ENCODE measurements around the gene RPL18A.

DNA sequence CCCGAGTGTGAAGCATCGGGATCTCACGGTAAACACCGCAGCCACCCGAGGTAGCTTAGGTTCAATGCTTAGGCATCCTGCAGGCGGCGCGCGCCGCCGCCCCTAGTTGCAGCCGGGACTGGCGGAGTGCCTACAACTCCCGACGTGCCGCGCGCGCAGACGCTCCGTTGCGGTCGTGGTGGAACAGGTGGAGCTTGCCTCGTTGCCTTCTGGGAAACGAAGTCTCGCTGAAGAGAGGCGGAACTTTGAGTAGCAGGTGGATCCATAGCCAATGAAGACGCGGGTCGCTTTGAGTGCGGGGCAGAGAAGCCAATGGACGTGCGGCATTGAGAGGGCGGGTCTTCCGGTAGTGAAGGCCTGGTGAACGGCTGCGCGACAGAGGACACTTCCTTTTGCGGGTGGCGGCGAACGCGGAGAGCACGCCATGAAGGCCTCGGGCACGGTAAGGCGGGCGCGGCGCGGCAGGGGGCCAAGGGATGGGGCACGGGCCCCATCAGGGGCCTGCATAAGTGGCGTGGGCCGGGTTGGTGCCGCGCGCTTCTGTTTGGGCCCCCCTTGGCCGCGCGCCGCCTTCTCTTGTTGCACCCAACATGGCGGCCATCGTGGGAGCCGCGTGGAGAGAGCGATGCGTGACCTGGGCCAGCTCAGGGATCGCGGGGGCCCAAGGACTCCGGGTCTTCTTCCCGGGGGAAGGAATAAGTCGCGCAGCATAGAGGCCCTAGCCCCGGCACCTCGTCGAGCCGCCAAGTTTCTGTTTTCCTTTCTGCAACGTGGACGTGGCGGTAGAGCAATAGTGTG, at the start of gene RPL18A:
- TF ChIP-seq, protein P1, sequence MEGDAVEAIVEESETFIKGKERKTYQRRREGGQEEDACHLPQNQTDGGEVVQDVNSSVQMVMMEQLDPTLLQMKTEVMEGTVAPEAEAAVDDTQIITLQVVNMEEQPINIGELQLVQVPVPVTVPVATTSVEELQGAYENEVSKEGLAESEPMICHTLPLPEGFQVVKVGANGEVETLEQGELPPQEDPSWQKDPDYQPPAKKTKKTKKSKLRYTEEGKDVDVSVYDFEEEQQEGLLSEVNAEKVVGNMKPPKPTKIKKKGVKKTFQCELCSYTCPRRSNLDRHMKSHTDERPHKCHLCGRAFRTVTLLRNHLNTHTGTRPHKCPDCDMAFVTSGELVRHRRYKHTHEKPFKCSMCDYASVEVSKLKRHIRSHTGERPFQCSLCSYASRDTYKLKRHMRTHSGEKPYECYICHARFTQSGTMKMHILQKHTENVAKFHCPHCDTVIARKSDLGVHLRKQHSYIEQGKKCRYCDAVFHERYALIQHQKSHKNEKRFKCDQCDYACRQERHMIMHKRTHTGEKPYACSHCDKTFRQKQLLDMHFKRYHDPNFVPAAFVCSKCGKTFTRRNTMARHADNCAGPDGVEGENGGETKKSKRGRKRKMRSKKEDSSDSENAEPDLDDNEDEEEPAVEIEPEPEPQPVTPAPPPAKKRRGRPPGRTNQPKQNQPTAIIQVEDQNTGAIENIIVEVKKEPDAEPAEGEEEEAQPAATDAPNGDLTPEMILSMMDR (IDR thresholded peaks at IDR 0.05; ENCODE audit: low read depth, low read length, missing input control), result peak; percentile 54
- TF ChIP-seq ZBTB33 (IDR thresholded peaks at IDR 0.05) (no peak), EGR1 (IDR thresholded peaks at IDR 0.05; ENCODE audit: low read depth in 2 of 2) (no peak), TAF1 (conservative IDR thresholded peaks at IDR 0.05) (peak; percentile 93), YY1 (IDR thresholded peaks at IDR 0.05) (peak; percentile 96), JUND (IDR thresholded peaks at IDR 0.05) (no peak), RAD21 (IDR thresholded peaks at IDR 0.05) (peak; percentile 79 to 82), GABPA (IDR thresholded peaks at IDR 0.05 in 1 of 2, conservative IDR thresholded peaks at IDR 0.05 in 1 of 2) (peak; percentile 86 to 97), RXRA (IDR thresholded peaks at IDR 0.05) (peak; percentile 4 to 44), HNF4G (IDR thresholded peaks at IDR 0.05) (no peak)
- TF ChIP-seq, protein P2, sequence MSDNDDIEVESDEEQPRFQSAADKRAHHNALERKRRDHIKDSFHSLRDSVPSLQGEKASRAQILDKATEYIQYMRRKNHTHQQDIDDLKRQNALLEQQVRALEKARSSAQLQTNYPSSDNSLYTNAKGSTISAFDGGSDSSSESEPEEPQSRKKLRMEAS (IDR thresholded peaks at IDR 0.05), result no peak
- TF ChIP-seq, protein P3, sequence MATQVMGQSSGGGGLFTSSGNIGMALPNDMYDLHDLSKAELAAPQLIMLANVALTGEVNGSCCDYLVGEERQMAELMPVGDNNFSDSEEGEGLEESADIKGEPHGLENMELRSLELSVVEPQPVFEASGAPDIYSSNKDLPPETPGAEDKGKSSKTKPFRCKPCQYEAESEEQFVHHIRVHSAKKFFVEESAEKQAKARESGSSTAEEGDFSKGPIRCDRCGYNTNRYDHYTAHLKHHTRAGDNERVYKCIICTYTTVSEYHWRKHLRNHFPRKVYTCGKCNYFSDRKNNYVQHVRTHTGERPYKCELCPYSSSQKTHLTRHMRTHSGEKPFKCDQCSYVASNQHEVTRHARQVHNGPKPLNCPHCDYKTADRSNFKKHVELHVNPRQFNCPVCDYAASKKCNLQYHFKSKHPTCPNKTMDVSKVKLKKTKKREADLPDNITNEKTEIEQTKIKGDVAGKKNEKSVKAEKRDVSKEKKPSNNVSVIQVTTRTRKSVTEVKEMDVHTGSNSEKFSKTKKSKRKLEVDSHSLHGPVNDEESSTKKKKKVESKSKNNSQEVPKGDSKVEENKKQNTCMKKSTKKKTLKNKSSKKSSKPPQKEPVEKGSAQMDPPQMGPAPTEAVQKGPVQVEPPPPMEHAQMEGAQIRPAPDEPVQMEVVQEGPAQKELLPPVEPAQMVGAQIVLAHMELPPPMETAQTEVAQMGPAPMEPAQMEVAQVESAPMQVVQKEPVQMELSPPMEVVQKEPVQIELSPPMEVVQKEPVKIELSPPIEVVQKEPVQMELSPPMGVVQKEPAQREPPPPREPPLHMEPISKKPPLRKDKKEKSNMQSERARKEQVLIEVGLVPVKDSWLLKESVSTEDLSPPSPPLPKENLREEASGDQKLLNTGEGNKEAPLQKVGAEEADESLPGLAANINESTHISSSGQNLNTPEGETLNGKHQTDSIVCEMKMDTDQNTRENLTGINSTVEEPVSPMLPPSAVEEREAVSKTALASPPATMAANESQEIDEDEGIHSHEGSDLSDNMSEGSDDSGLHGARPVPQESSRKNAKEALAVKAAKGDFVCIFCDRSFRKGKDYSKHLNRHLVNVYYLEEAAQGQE (IDR thresholded peaks at IDR 0.05), result peak; percentile 90
- TF ChIP-seq, protein P4, sequence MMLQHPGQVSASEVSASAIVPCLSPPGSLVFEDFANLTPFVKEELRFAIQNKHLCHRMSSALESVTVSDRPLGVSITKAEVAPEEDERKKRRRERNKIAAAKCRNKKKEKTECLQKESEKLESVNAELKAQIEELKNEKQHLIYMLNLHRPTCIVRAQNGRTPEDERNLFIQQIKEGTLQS (IDR thresholded peaks at IDR 0.05), result no peak
